ENCODE results near the gene FAR2.

GRCh38 chr12:29223426-29223825, 74.3 kb downstream of the FAR2 start:
- TF ChIP-seq CTCF (IDR thresholded peaks at IDR 0.05; ENCODE audit: insufficient read depth, low read depth, low read length), result no peak
- no peak for TF ChIP-seq EZH2 (IDR thresholded peaks at IDR 0.05; ENCODE audit: insufficient read depth, low read length)
